CD4-positive, alpha-beta T cell treated with Interleukin-6 for 4 hours (primary cell): ENCODE results near the gene B3GALNT1.
"Not testable (repeated sequence)": the region's sequence is repeated elsewhere in the genome, so short reads cannot be mapped to it uniquely, and the experiment has no call there.

Experiments used
- DNase-seq: peaks from one replicate; pipeline ENCODE4 v3.0.0-alpha.2; 2020; ENCODE audit warnings: mixed read lengths

Gene B3GALNT1

GRCh38 chr3:161072751-161073150 lies 32.4 kb downstream of the B3GALNT1 start:
- no peak for DNase-seq

GRCh38 chr3:161072211-161072621 lies 32.9 kb downstream of the B3GALNT1 start:
- no peak for DNase-seq

- DNase-seq: no peak
Measured at GRCh38 chr3:161070980-161071663, 34.0 kb downstream of the B3GALNT1 start.

- DNase-seq: no peak
Measured at GRCh38 chr3:161070252-161070930, 34.8 kb downstream of the B3GALNT1 start.

- no peak for DNase-seq
Measured at GRCh38 chr3:161069511-161070251, 35.5 kb downstream of the B3GALNT1 start.

- DNase-seq: no peak
Measured at GRCh38 chr3:161067335-161067734, 37.8 kb downstream of the B3GALNT1 start.

- DNase-seq: no peak
Measured at GRCh38 chr3:161066930-161067329, 38.2 kb downstream of the B3GALNT1 start.

GRCh38 chr3:161064413-161064812 lies 40.7 kb downstream of the B3GALNT1 start:
- DNase-seq: no peak

- DNase-seq: no peak
Measured at GRCh38 chr3:161054860-161055604, 50.1 kb downstream of the B3GALNT1 start.

- DNase-seq: no peak
Measured at GRCh38 chr3:161051856-161052255, 53.3 kb downstream of the B3GALNT1 start.

GRCh38 chr3:161050935-161051334 lies 54.2 kb downstream of the B3GALNT1 start:
- no peak for DNase-seq

GRCh38 chr3:161049683-161050248 lies 55.4 kb downstream of the B3GALNT1 start:
- DNase-seq: no peak

GRCh38 chr3:161043336-161044035 lies 61.7 kb downstream of the B3GALNT1 start:
- no peak for DNase-seq

- DNase-seq: no peak
Measured at GRCh38 chr3:161042023-161042501, 63.1 kb downstream of the B3GALNT1 start.

GRCh38 chr3:161038725-161039124 lies 66.4 kb downstream of the B3GALNT1 start:
- no peak for DNase-seq

GRCh38 chr3:161035711-161036110 lies 69.4 kb downstream of the B3GALNT1 start:
- DNase-seq: no peak

GRCh38 chr3:161034913-161035550 lies 70.1 kb downstream of the B3GALNT1 start:
- DNase-seq: not testable (repeated sequence)
